Ishikawa (cell line): ENCODE data around the gene CELSR1.

Experiments used
- CEBPB ChIP-seq: IDR thresholded peaks from 2 replicates; pipeline ENCODE4 v1.6.1; 2012
- CREB1 ChIP-seq: IDR thresholded peaks from 2 replicates; pipeline ENCODE4 v1.6.1; 2012; ENCODE audit warnings: low read depth
- EGR1 ChIP-seq: IDR thresholded peaks from 2 replicates; pipeline ENCODE4 v1.6.1; 2012
- EP300 ChIP-seq: IDR thresholded peaks from 2 replicates; pipeline ENCODE4 v1.6.1; 2012; ENCODE audit warnings: borderline replicate concordance
- FOXM1 ChIP-seq: IDR thresholded peaks from 2 replicates; pipeline ENCODE4 v1.6.1; 2012; ENCODE audit warnings: low read depth, borderline replicate concordance
- MAX ChIP-seq: IDR thresholded peaks from 2 replicates; pipeline ENCODE4 v1.6.1; 2012
- NFIC ChIP-seq: IDR thresholded peaks from 2 replicates; pipeline ENCODE4 v1.6.1; 2012
- RAD21 ChIP-seq: IDR thresholded peaks from 2 replicates; pipeline ENCODE4 v1.6.1; 2012; ENCODE audit warnings: low read depth
- REST ChIP-seq: IDR thresholded peaks from 2 replicates; pipeline ENCODE4 v1.6.1; 2012; ENCODE audit warnings: low read depth, mild to moderate bottlenecking
- TAF1 ChIP-seq: IDR thresholded peaks from 2 replicates; pipeline ENCODE4 v1.6.1; 2012; ENCODE audit warnings: low read depth, mild to moderate bottlenecking
- TCF12 ChIP-seq: IDR thresholded peaks from 2 replicates; pipeline ENCODE4 v1.6.1; 2012; ENCODE audit warnings: low read depth
- TEAD4 ChIP-seq: IDR thresholded peaks from 2 replicates; pipeline ENCODE4 v1.6.1; 2012
- USF1 ChIP-seq: IDR thresholded peaks from 2 replicates; pipeline ENCODE4 v1.6.1; 2012
- YY1 ChIP-seq: IDR thresholded peaks from 2 replicates; pipeline ENCODE4 v1.6.1; 2012; ENCODE audit warnings: low read depth
- ZBTB7A ChIP-seq: IDR thresholded peaks from 2 replicates; pipeline ENCODE4 v1.6.1; 2012; ENCODE audit warnings: low read depth

The CELSR1 gene

GRCh38 chr22:46572911-46573780 lies 35.7 kb upstream of the CELSR1 start:
- TF ChIP-seq RAD21 (no peak), EP300 (no peak), USF1 (no peak), NFIC (no peak), REST (no peak), CEBPB (no peak), ZBTB7A (no peak)

GRCh38 chr22:46571642-46572250 lies 34.3 kb upstream of the CELSR1 start:
- no peak for TF ChIP-seq EGR1
- TF ChIP-seq CREB1: no peak
- TF ChIP-seq USF1: no peak
- no peak for TF ChIP-seq TCF12
- no peak for TF ChIP-seq EP300
- TF ChIP-seq TEAD4: no peak
- TF ChIP-seq CEBPB: no peak
- no peak for TF ChIP-seq YY1
- no peak for TF ChIP-seq TAF1
- no peak for TF ChIP-seq ZBTB7A
- no peak for TF ChIP-seq RAD21
- TF ChIP-seq MAX: no peak
- no peak for TF ChIP-seq NFIC
- no peak for TF ChIP-seq FOXM1
- no peak for TF ChIP-seq REST

GRCh38 chr22:46569848-46570695 lies 32.7 kb upstream of the CELSR1 start:
- TF ChIP-seq REST: no peak
- TF ChIP-seq EP300: no peak

- TF ChIP-seq EP300 (no peak), TEAD4 (no peak), FOXM1 (no peak), REST (no peak), CREB1 (no peak), TAF1 (no peak), ZBTB7A (no peak), TCF12 (no peak), EGR1 (no peak), CEBPB (no peak), NFIC (no peak), RAD21 (no peak), USF1 (no peak), YY1 (no peak), MAX (no peak)
Measured at GRCh38 chr22:46569055-46569847, 31.8 kb upstream of the CELSR1 start.
